CD8-positive, alpha-beta memory T cell (primary cell): ENCODE measurements around the gene ADAMTS2. TPM values are rescaled to one million over a fixed set of nuclear protein-coding genes. Genes with fewer than 3 reads are reported as not detected.
A peak's percentile ranks its signal among the peaks of the same experiment; 100 is the strongest.

Experiments used
- CTCF ChIA-PET: fragments of 350-600 bp; sonication (Branson Sonifier 250); formaldehyde crosslinking; loops from one replicate; lab custom pipeline; 2021; ENCODE audit warnings: antibody characterized with exemption; lab: Charles Lee
- POLR2A ChIA-PET: fragments of 350-600 bp; sonication (Branson Sonifier 250); formaldehyde crosslinking; loops from one replicate; lab custom pipeline; 2021; ENCODE audit warnings: antibody characterized with exemption; lab: Charles Lee
- DNase-seq, 5 donors: peaks; one replicate each; pipeline versions ENCODE4 v3.0.0 to v3.0.0-alpha.2; 2020 to 2022; ENCODE audit warnings: mixed read lengths in 1 of 5
- H3K27ac ChIP-seq: one replicate; pipeline ENCODE4 v1.7.0; 2013; ENCODE audit warnings: low read depth, mild to moderate bottlenecking, low read length, moderate library complexity
- H3K27me3 ChIP-seq: 2 replicates; pipeline ENCODE4 v1.7.0; 2013; ENCODE audit warnings: low read length, mild to moderate bottlenecking; ENCODE audit not compliant: insufficient read depth, poor library complexity, severe bottlenecking
- H3K36me3 ChIP-seq: 2 replicates; pipeline ENCODE4 v1.7.0; 2013; ENCODE audit warnings: mild to moderate bottlenecking, low read length, moderate library complexity; ENCODE audit not compliant: insufficient read depth
- H3K4me1 ChIP-seq: 2 replicates; pipeline ENCODE4 v1.7.0; 2013; ENCODE audit warnings: mild to moderate bottlenecking, low read length, moderate library complexity; ENCODE audit not compliant: insufficient read depth
- H3K4me3 ChIP-seq: 2 replicates; pipeline ENCODE4 v1.7.0; 2013; ENCODE audit warnings: mild to moderate bottlenecking, low read length
- H3K9me3 ChIP-seq: 2 replicates; pipeline ENCODE4 v1.7.0; 2013; ENCODE audit warnings: mild to moderate bottlenecking, low read length
- H3K27ac Mint-ChIP-seq, 8 donors: one replicate each; pipeline ENCODE4 v1.8.0; 2020 to 2021; ENCODE audit warnings: mixed read lengths in 8 of 8, mild to moderate bottlenecking in 6 of 8, inconsistent platforms in 3 of 8, moderate library complexity in 3 of 8
- H3K27me3 Mint-ChIP-seq, 2 donors: one replicate each; pipeline ENCODE4 v1.8.0; 2020 to 2021; ENCODE audit warnings: mixed read lengths in 2 of 2, mild to moderate bottlenecking in 1 of 2, moderate library complexity in 1 of 2
- H3K36me3 Mint-ChIP-seq, 3 donors: one replicate each; pipeline ENCODE4 v1.8.0; 2020 to 2021; ENCODE audit warnings: mixed read lengths in 3 of 3, inconsistent platforms in 1 of 3, mild to moderate bottlenecking in 1 of 3
- H3K4me1 Mint-ChIP-seq, 3 donors: one replicate each; pipeline ENCODE4 v1.8.0; 2020 to 2021; ENCODE audit warnings: mixed read lengths in 3 of 3, inconsistent platforms in 1 of 3, mild to moderate bottlenecking in 1 of 3
- H3K4me3 Mint-ChIP-seq, 7 donors: one replicate each; pipeline ENCODE4 v1.8.0; 2020 to 2021; ENCODE audit warnings: mixed read lengths in 7 of 7, mild to moderate bottlenecking in 6 of 7, moderate library complexity in 4 of 7, inconsistent platforms in 2 of 7
- H3K9me3 Mint-ChIP-seq, 5 donors: one replicate each; pipeline ENCODE4 v1.8.0; 2020 to 2022; ENCODE audit warnings: mixed read lengths in 5 of 5, mild to moderate bottlenecking in 3 of 5, moderate library complexity in 2 of 5, inconsistent platforms in 1 of 5
- polyA plus RNA-seq: library from polyadenylated mRNA; unstranded; fragments of 300-500 nt; fragmentation: Illumina TruSeq; gene quantifications from one replicate; pipeline ENCODE4 v1.2.3, GENCODE V29; 2021
- total RNA-seq, 2 experiments: library from RNA; stranded (reverse); gene quantifications; one replicate each; pipeline ENCODE4 v1.2.3, GENCODE V29; 2021

The ADAMTS2 gene
- total and polyA plus RNA-seq, 3 experiments from 2014 or later = not detected

GRCh38 chr5:179343719-179344430, 1.4 kb downstream of the ADAMTS2 start:
- ChIA-PET CTCF (no interaction called here), POLR2A (no interaction called here)
- DNase-seq = peak in 1 of 5 donors; percentile 33

GRCh38 chr5:179343021-179343718, 2.1 kb downstream of the ADAMTS2 start:
- no peak for DNase-seq
- Histone ChIP-seq H3K4me3 (no peak overlapping the region), H3K27ac (no peak overlapping the region), H3K27me3 (peaks cover 8% of the 10 kb centered on the region), H3K9me3 (no peaks in the 10 kb centered on the region), H3K36me3 (no peaks in the 10 kb centered on the region), H3K4me1 (no peaks in the 10 kb centered on the region)
- H3K9me3 Mint-ChIP-seq = peaks cover 0 to 3% (median 0%) of the 10 kb centered on the region in 5 donors
- H3K4me3 Mint-ChIP-seq = peak overlapping the region in 6 of 7 donors; percentile 27 to 79 (median 58)
- ChIA-PET POLR2A (no interaction called here), CTCF (no interaction called here)
- no peak overlapping the region for H3K27ac Mint-ChIP-seq
- peaks cover 7 to 20% (median 12%) of the 10 kb centered on the region in 3 donors for H3K4me1 Mint-ChIP-seq
- no peaks in the 10 kb centered on the region for H3K36me3 Mint-ChIP-seq
- peaks cover 39 to 61% of the 10 kb centered on the region in 2 donors for H3K27me3 Mint-ChIP-seq

More at GRCh38 chr5:179343719-179344430, 1.4 kb downstream of the ADAMTS2 start:
- Mint-ChIP-seq H3K36me3 (no peaks in the 10 kb centered on the region), H3K4me3 (peak overlapping the region in 1 of 7 donors; percentile 48), H3K4me1 (peaks cover 7 to 20% (median 12%) of the 10 kb centered on the region in 3 donors), H3K27me3 (peaks cover 39 to 60% of the 10 kb centered on the region in 2 donors), H3K27ac (no peak overlapping the region), H3K9me3 (peaks cover 0 to 3% (median 0%) of the 10 kb centered on the region in 5 donors)
- Histone ChIP-seq H3K4me1 (no peaks in the 10 kb centered on the region), H3K9me3 (no peaks in the 10 kb centered on the region), H3K27me3 (peaks cover 8% of the 10 kb centered on the region), H3K4me3 (no peak overlapping the region), H3K27ac (no peak overlapping the region), H3K36me3 (no peaks in the 10 kb centered on the region)

- H3K4me1 Mint-ChIP-seq = peaks cover 7 to 20% (median 12%) of the 10 kb centered on the region in 3 donors
- H3K27me3 ChIP-seq = peaks cover 8% of the 10 kb centered on the region
- H3K27ac ChIP-seq = no peak overlapping the region
- H3K36me3 Mint-ChIP-seq = no peaks in the 10 kb centered on the region
- H3K27ac Mint-ChIP-seq = no peak overlapping the region
- peak overlapping the region in 3 of 7 donors; percentile 11 to 70 (median 63) for H3K4me3 Mint-ChIP-seq
- no peaks in the 10 kb centered on the region for H3K9me3 ChIP-seq
- H3K4me1 ChIP-seq = no peaks in the 10 kb centered on the region
- POLR2A ChIA-PET = no interaction called here
- no peak overlapping the region for H3K4me3 ChIP-seq
- peaks cover 37 to 55% of the 10 kb centered on the region in 2 donors for H3K27me3 Mint-ChIP-seq
- peaks cover 0 to 3% (median 0%) of the 10 kb centered on the region in 5 donors for H3K9me3 Mint-ChIP-seq
- no peaks in the 10 kb centered on the region for H3K36me3 ChIP-seq
- DNase-seq = no peak
- CTCF ChIA-PET = no interaction called here
These were observed 2.7 kb downstream of the ADAMTS2 start for GRCh38 chr5:179342577-179342976.

- no peak overlapping the region for H3K27ac Mint-ChIP-seq
- Histone ChIP-seq H3K4me3 (no peak overlapping the region), H3K9me3 (no peaks in the 10 kb centered on the region), H3K27me3 (peaks cover 4% of the 10 kb centered on the region), H3K4me1 (no peaks in the 10 kb centered on the region), H3K36me3 (no peaks in the 10 kb centered on the region), H3K27ac (no peak overlapping the region)
- no peaks in the 10 kb centered on the region for H3K36me3 Mint-ChIP-seq
- CTCF ChIA-PET = no interaction called here
- POLR2A ChIA-PET = no interaction called here
- no peak overlapping the region for H3K4me3 Mint-ChIP-seq
- no peaks in the 10 kb centered on the region for H3K9me3 Mint-ChIP-seq
- DNase-seq = peak in 1 of 5 donors; percentile 4
- H3K27me3 Mint-ChIP-seq = peaks cover 21 to 39% of the 10 kb centered on the region in 2 donors
- H3K4me1 Mint-ChIP-seq = peaks cover 7 to 9% (median 8%) of the 10 kb centered on the region in 3 donors
These were observed 4.8 kb downstream of the ADAMTS2 start for GRCh38 chr5:179340465-179340864.

- Histone ChIP-seq H3K4me3 (no peak overlapping the region), H3K27ac (no peak overlapping the region), H3K27me3 (peaks cover 4% of the 10 kb centered on the region), H3K4me1 (no peaks in the 10 kb centered on the region), H3K36me3 (no peaks in the 10 kb centered on the region), H3K9me3 (no peaks in the 10 kb centered on the region)
- Mint-ChIP-seq H3K36me3 (no peaks in the 10 kb centered on the region), H3K4me3 (no peak overlapping the region), H3K4me1 (peaks cover 7 to 9% (median 8%) of the 10 kb centered on the region in 3 donors), H3K27ac (no peak overlapping the region), H3K9me3 (no peaks in the 10 kb centered on the region), H3K27me3 (peaks cover 21 to 39% of the 10 kb centered on the region in 2 donors)
- CTCF ChIA-PET = no interaction called here
- POLR2A ChIA-PET = no interaction called here
- DNase-seq = peak in 1 of 5 donors; percentile 23
These were observed 5.3 kb downstream of the ADAMTS2 start for GRCh38 chr5:179339996-179340395.

GRCh38 chr5:179339081-179339480, 6.2 kb downstream of the ADAMTS2 start:
- H3K27ac Mint-ChIP-seq = no peak overlapping the region
- peak in 1 of 5 donors; percentile 25 for DNase-seq
- ChIA-PET POLR2A (no interaction called here), CTCF (no interaction called here)
- H3K4me1 ChIP-seq = no peaks in the 10 kb centered on the region
- no peaks in the 10 kb centered on the region for H3K9me3 Mint-ChIP-seq
- no peak overlapping the region for H3K4me3 Mint-ChIP-seq
- peaks cover 7 to 9% (median 8%) of the 10 kb centered on the region in 3 donors for H3K4me1 Mint-ChIP-seq
- no peak overlapping the region for H3K27ac ChIP-seq
- peaks cover 4% of the 10 kb centered on the region for H3K27me3 ChIP-seq
- no peaks in the 10 kb centered on the region for H3K36me3 ChIP-seq
- H3K36me3 Mint-ChIP-seq = no peaks in the 10 kb centered on the region
- H3K9me3 ChIP-seq = no peaks in the 10 kb centered on the region
- no peak overlapping the region for H3K4me3 ChIP-seq
- H3K27me3 Mint-ChIP-seq = peaks cover 21 to 39% of the 10 kb centered on the region in 2 donors

- H3K4me3 ChIP-seq = no peak overlapping the region
- Mint-ChIP-seq H3K27me3 (peaks cover 19 to 36% of the 10 kb centered on the region in 2 donors), H3K4me3 (no peak overlapping the region), H3K27ac (no peak overlapping the region), H3K9me3 (no peaks in the 10 kb centered on the region), H3K4me1 (peaks cover 3% of the 10 kb centered on the region in 3 donors), H3K36me3 (no peaks in the 10 kb centered on the region)
- no peaks in the 10 kb centered on the region for H3K9me3 ChIP-seq
- H3K36me3 ChIP-seq = no peaks in the 10 kb centered on the region
- ChIA-PET CTCF (no interaction called here), POLR2A (no interaction called here)
- peak in 1 of 5 donors; percentile 38 for DNase-seq
- no peak overlapping the region for H3K27ac ChIP-seq
- H3K27me3 ChIP-seq = peaks cover 1% of the 10 kb centered on the region
- H3K4me1 ChIP-seq = no peaks in the 10 kb centered on the region
These were observed 7.2 kb downstream of the ADAMTS2 start for GRCh38 chr5:179337796-179338676.
